ENCODE results near the gene PCNT.
"Not testable (repeated sequence)": the region's sequence is repeated elsewhere in the genome, so short reads cannot be mapped to it uniquely, and the experiment has no call there.

PCNT gene

DNA sequence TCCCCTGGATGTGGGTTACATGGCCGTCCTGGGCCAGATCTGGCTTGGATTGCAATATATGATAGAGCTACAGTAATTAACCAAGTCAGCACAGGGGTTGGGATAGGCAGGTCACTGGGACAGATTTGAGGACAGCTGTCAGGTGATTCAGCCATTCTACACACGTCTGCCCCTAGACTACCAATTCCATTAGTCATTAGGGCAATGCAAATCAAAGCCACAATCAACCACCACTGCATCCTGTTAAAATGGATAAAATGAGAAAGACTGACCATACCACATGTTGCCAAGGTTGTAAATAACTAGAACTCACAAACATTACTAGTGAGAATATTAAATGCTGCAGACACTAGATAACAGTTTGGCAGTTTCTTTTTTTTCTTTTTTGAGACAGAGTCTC lies 16.3 kb upstream of the PCNT start:
- Histone ChIP-seq H2BK120ac (ENCODE audit: low read depth, low read length) (no peak overlapping the region), H3K79me1 (ENCODE audit: low read depth, low read length) (no peaks in the 10 kb centered on the region), H3K4ac (ENCODE audit: low read length) (no peak overlapping the region), H2BK15ac (ENCODE audit: low read length) (no peak overlapping the region), H2BK12ac (ENCODE audit: low read length) (no peak overlapping the region), H4K91ac (ENCODE audit: low read depth, low read length, poor library complexity) (no peak overlapping the region), H3K14ac (ENCODE audit: low read length) (no peak overlapping the region), H3K27me3 (ENCODE audit: control insufficient read depth in 3 of 3, insufficient read depth in 3 of 3, low read depth in 1 of 3, low read length in 3 of 3) (no peaks in the 10 kb centered on the region), H3K4me2 (ENCODE audit: insufficient read depth, low read length, poor library complexity, severe bottlenecking) (no peak overlapping the region), H3K4me3 (ENCODE audit: low read length in 2 of 2) (no peak overlapping the region), H3K36me3 (replicated peaks in 1 of 2; ENCODE audit: control insufficient read depth in 2 of 2, insufficient read depth in 2 of 2, low read length in 2 of 2) (peaks cover 28 to 83% of the 10 kb centered on the region in 2 donors), H2AFZ (ENCODE audit: low read length) (no peak overlapping the region), H3K9ac (ENCODE audit: low read depth, low read length, poor library complexity) (no peak overlapping the region), H3K18ac (ENCODE audit: low read length) (no peak overlapping the region), H2AK5ac (ENCODE audit: low read depth, low read length) (no peak overlapping the region), H3K9me3 (replicated peaks in 1 of 2; ENCODE audit: control insufficient read depth in 2 of 2, insufficient read depth in 1 of 2, low read depth in 1 of 2, low read length in 2 of 2) (no peaks in the 10 kb centered on the region), H3K23ac (ENCODE audit: low read depth, low read length, poor library complexity) (no peak overlapping the region), H4K8ac (ENCODE audit: low read depth, low read length) (no peak overlapping the region), H3K4me1 (ENCODE audit: control insufficient read depth in 2 of 2, insufficient read depth in 1 of 2, low read depth in 1 of 2, low read length in 2 of 2) (no peaks in the 10 kb centered on the region), H3K27ac (replicated peaks; ENCODE audit: low read length) (no peak overlapping the region), H2BK5ac (ENCODE audit: low read length) (no peak overlapping the region)
- WGBS, 2 donors (ENCODE audit: extremely low coverage in 2 of 2, insufficient read length in 2 of 2, insufficient replicate concordance in 1 of 2): no CpG with 5 or more reads among the region's 2 CpGs
- no peak for DNase-seq (ENCODE audit: low spot score)

GRCh38 chr21:46308431-46308830 lies 15.5 kb upstream of the PCNT start:
- H2AK5ac ChIP-seq (ENCODE audit: low read depth, low read length): no peak overlapping the region
- no peak overlapping the region for H3K4me2 ChIP-seq (ENCODE audit: insufficient read depth, low read length, poor library complexity, severe bottlenecking)
- no peak overlapping the region for H3K4me3 ChIP-seq (ENCODE audit: low read length in 2 of 2)
- no peak overlapping the region for H2BK15ac ChIP-seq (ENCODE audit: low read length)
- H3K27ac ChIP-seq (replicated peaks; ENCODE audit: low read length): no peak overlapping the region
- no peak overlapping the region for H3K4ac ChIP-seq (ENCODE audit: low read length)
- H2BK5ac ChIP-seq (ENCODE audit: low read length): no peak overlapping the region
- H3K27me3 ChIP-seq (ENCODE audit: control insufficient read depth in 3 of 3, insufficient read depth in 3 of 3, low read depth in 1 of 3, low read length in 3 of 3): no peaks in the 10 kb centered on the region
- H4K8ac ChIP-seq (ENCODE audit: low read depth, low read length): no peak overlapping the region
- H3K79me1 ChIP-seq (ENCODE audit: low read depth, low read length): peaks cover 2% of the 10 kb centered on the region
- no peak overlapping the region for H2AFZ ChIP-seq (ENCODE audit: low read length)
- no peak overlapping the region for H3K14ac ChIP-seq (ENCODE audit: low read length)
- H3K9ac ChIP-seq (ENCODE audit: low read depth, low read length, poor library complexity): no peak overlapping the region
- no peak overlapping the region for H2BK12ac ChIP-seq (ENCODE audit: low read length)
- no peaks in the 10 kb centered on the region for H3K4me1 ChIP-seq (ENCODE audit: control insufficient read depth in 2 of 2, insufficient read depth in 1 of 2, low read depth in 1 of 2, low read length in 2 of 2)
- H3K23ac ChIP-seq (ENCODE audit: low read depth, low read length, poor library complexity): no peak overlapping the region
- no peak overlapping the region for H2BK120ac ChIP-seq (ENCODE audit: low read depth, low read length)
- no peak overlapping the region for H3K18ac ChIP-seq (ENCODE audit: low read length)
- DNase-seq (ENCODE audit: low spot score): no peak
- H3K9me3 ChIP-seq (replicated peaks in 1 of 2; ENCODE audit: control insufficient read depth in 2 of 2, insufficient read depth in 1 of 2, low read depth in 1 of 2, low read length in 2 of 2): no peaks in the 10 kb centered on the region
- H4K91ac ChIP-seq (ENCODE audit: low read depth, low read length, poor library complexity): no peak overlapping the region
- H3K36me3 ChIP-seq (replicated peaks in 1 of 2; ENCODE audit: control insufficient read depth in 2 of 2, insufficient read depth in 2 of 2, low read length in 2 of 2): peaks cover 33 to 86% of the 10 kb centered on the region in 2 donors
- no CpG with 5 or more reads among the region's 2 CpGs for WGBS, 2 donors (ENCODE audit: extremely low coverage in 2 of 2, insufficient read length in 2 of 2, insufficient replicate concordance in 1 of 2)

- not testable (repeated sequence) for H3K9ac ChIP-seq (ENCODE audit: low read depth, low read length, poor library complexity); H2BK12ac ChIP-seq (ENCODE audit: low read length); H3K27me3 ChIP-seq (ENCODE audit: control insufficient read depth in 3 of 3, insufficient read depth in 3 of 3, low read depth in 1 of 3, low read length in 3 of 3); H3K18ac ChIP-seq (ENCODE audit: low read length); H4K91ac ChIP-seq (ENCODE audit: low read depth, low read length, poor library complexity); H2AK5ac ChIP-seq (ENCODE audit: low read depth, low read length); H2AFZ ChIP-seq (ENCODE audit: low read length); H3K79me1 ChIP-seq (ENCODE audit: low read depth, low read length); H3K9me3 ChIP-seq (replicated peaks in 1 of 2; ENCODE audit: control insufficient read depth in 2 of 2, insufficient read depth in 1 of 2, low read depth in 1 of 2, low read length in 2 of 2); H2BK15ac ChIP-seq (ENCODE audit: low read length); DNase-seq (ENCODE audit: low spot score); H4K8ac ChIP-seq (ENCODE audit: low read depth, low read length); H3K23ac ChIP-seq (ENCODE audit: low read depth, low read length, poor library complexity); H3K4me2 ChIP-seq (ENCODE audit: insufficient read depth, low read length, poor library complexity, severe bottlenecking); H2BK5ac ChIP-seq (ENCODE audit: low read length); H3K4ac ChIP-seq (ENCODE audit: low read length); H3K27ac ChIP-seq (replicated peaks; ENCODE audit: low read length); H3K14ac ChIP-seq (ENCODE audit: low read length); H3K4me1 ChIP-seq (ENCODE audit: control insufficient read depth in 2 of 2, insufficient read depth in 1 of 2, low read depth in 1 of 2, low read length in 2 of 2); H3K4me3 ChIP-seq (ENCODE audit: low read length in 2 of 2); H2BK120ac ChIP-seq (ENCODE audit: low read depth, low read length)
- H3K36me3 ChIP-seq (replicated peaks in 1 of 2; ENCODE audit: control insufficient read depth in 2 of 2, insufficient read depth in 2 of 2, low read length in 2 of 2): peaks cover 41 to 89% of the 10 kb centered on the region in 2 donors
- WGBS, 2 donors (ENCODE audit: extremely low coverage in 2 of 2, insufficient read length in 2 of 2, insufficient replicate concordance in 1 of 2): no CpG with 5 or more reads among the region's 8 CpGs
Observed at GRCh38 chr21:46310260-46310659, 13.7 kb upstream of the PCNT start.

DNA sequence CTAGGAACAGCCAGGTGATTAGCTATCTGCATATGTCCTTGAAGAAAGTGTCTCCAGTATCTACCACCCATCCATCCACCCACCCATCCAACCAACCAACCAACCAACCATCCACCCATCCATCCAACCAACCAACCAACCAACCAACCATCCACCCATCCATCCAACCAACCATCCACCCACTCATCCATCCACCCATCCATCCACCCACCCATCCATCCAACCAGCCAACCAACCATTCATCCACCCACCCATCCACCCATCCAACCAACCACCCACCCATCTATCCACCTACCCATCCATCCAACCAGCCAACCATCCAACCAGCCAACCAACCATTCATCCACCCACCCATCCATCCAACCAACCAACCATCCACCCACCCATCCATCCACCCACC lies 12.4 kb upstream of the PCNT start:
- no peak overlapping the region for H2AK5ac ChIP-seq (ENCODE audit: low read depth, low read length)
- no peak overlapping the region for H2AFZ ChIP-seq (ENCODE audit: low read length)
- H3K23ac ChIP-seq (ENCODE audit: low read depth, low read length, poor library complexity): no peak overlapping the region
- no peak overlapping the region for H3K9ac ChIP-seq (ENCODE audit: low read depth, low read length, poor library complexity)
- H3K27me3 ChIP-seq (ENCODE audit: control insufficient read depth in 3 of 3, insufficient read depth in 3 of 3, low read depth in 1 of 3, low read length in 3 of 3): no peaks in the 10 kb centered on the region
- H3K4me3 ChIP-seq (ENCODE audit: low read length in 2 of 2): no peak overlapping the region
- no peak overlapping the region for H4K8ac ChIP-seq (ENCODE audit: low read depth, low read length)
- H3K36me3 ChIP-seq (replicated peaks in 1 of 2; ENCODE audit: control insufficient read depth in 2 of 2, insufficient read depth in 2 of 2, low read length in 2 of 2): peaks cover 45 to 93% of the 10 kb centered on the region in 2 donors
- no peak overlapping the region for H4K91ac ChIP-seq (ENCODE audit: low read depth, low read length, poor library complexity)
- DNase-seq (ENCODE audit: low spot score): no peak
- no peak overlapping the region for H3K27ac ChIP-seq (replicated peaks; ENCODE audit: low read length)
- no peaks in the 10 kb centered on the region for H3K9me3 ChIP-seq (replicated peaks in 1 of 2; ENCODE audit: control insufficient read depth in 2 of 2, insufficient read depth in 1 of 2, low read depth in 1 of 2, low read length in 2 of 2)
- H3K4me1 ChIP-seq (ENCODE audit: control insufficient read depth in 2 of 2, insufficient read depth in 1 of 2, low read depth in 1 of 2, low read length in 2 of 2): no peaks in the 10 kb centered on the region
- no peak overlapping the region for H2BK15ac ChIP-seq (ENCODE audit: low read length)
- no peak overlapping the region for H2BK12ac ChIP-seq (ENCODE audit: low read length)
- peaks cover 2% of the 10 kb centered on the region for H3K79me1 ChIP-seq (ENCODE audit: low read depth, low read length)
- no peak overlapping the region for H3K4ac ChIP-seq (ENCODE audit: low read length)
- no peak overlapping the region for H3K4me2 ChIP-seq (ENCODE audit: insufficient read depth, low read length, poor library complexity, severe bottlenecking)
- H3K18ac ChIP-seq (ENCODE audit: low read length): no peak overlapping the region
- H2BK5ac ChIP-seq (ENCODE audit: low read length): no peak overlapping the region
- no peak overlapping the region for H3K14ac ChIP-seq (ENCODE audit: low read length)
- H2BK120ac ChIP-seq (ENCODE audit: low read depth, low read length): no peak overlapping the region
